ENCODE data around the gene GGT5.

GGT5 gene

DNA sequence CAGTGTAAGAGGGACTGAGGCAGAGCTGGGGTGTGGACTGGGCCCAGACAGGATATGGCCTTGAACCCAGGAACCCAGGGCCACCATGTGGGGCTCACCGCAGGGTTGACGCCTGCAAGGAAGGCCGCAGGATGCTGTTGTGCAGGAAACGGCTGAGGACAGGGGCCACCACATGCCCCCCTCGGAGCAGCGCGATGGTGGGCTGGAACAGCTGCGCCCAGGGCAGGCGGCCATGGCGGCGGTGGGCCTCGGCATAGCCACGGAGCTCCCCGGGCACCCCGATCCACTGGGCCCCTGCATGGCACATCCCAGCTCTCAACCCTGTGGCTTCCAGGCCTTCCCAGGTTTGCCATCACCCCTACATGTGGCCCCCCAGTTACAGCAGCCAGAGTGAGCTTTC lies 12.2 kb downstream of the GGT5 start:
- Mint-ChIP-seq H3K36me3 (ENCODE audit: low read depth) (no peaks in the 10 kb centered on the region), H3K9me3 (peaks cover under 1% of the 10 kb centered on the region), H3K4me1 (peaks cover 9% of the 10 kb centered on the region), H3K27me3 (ENCODE audit: low read depth, poor library complexity) (no peaks in the 10 kb centered on the region), H3K4me3 (no peak overlapping the region), H3K27ac (no peak overlapping the region)
- DNase-seq = no peak
- TF ChIP-seq, protein P1, sequence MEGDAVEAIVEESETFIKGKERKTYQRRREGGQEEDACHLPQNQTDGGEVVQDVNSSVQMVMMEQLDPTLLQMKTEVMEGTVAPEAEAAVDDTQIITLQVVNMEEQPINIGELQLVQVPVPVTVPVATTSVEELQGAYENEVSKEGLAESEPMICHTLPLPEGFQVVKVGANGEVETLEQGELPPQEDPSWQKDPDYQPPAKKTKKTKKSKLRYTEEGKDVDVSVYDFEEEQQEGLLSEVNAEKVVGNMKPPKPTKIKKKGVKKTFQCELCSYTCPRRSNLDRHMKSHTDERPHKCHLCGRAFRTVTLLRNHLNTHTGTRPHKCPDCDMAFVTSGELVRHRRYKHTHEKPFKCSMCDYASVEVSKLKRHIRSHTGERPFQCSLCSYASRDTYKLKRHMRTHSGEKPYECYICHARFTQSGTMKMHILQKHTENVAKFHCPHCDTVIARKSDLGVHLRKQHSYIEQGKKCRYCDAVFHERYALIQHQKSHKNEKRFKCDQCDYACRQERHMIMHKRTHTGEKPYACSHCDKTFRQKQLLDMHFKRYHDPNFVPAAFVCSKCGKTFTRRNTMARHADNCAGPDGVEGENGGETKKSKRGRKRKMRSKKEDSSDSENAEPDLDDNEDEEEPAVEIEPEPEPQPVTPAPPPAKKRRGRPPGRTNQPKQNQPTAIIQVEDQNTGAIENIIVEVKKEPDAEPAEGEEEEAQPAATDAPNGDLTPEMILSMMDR (IDR thresholded peaks at IDR 0.05) = no peak

DNA sequence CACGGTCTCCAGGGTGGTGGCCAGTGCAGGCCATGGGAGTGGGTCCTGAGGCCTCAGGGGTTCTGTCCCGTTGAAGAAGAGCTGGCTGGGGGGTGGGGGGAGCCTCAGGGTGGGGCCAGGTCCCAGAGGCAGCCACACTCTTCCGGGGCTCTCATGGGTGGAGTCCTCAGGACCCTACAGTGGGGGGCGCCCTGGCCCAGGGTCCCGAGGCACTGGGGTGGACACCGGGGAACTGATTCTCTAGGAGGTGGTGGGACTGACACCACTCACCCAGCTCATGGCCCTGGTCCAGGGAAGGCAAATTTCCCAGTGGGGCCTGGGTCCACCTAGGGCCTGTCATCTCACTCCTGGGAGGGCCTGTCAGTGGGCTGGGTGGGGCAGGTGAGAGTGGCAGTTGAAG lies 12.8 kb downstream of the GGT5 start:
- Mint-ChIP-seq H3K27ac (no peak overlapping the region), H3K4me1 (peaks cover 9% of the 10 kb centered on the region), H3K4me3 (no peak overlapping the region), H3K9me3 (peaks cover 6% of the 10 kb centered on the region), H3K27me3 (ENCODE audit: low read depth, poor library complexity) (peaks cover 4% of the 10 kb centered on the region), H3K36me3 (ENCODE audit: low read depth) (no peaks in the 10 kb centered on the region)
- TF ChIP-seq, protein P1 (IDR thresholded peaks at IDR 0.05) = no peak
- DNase-seq = no peak

DNA sequence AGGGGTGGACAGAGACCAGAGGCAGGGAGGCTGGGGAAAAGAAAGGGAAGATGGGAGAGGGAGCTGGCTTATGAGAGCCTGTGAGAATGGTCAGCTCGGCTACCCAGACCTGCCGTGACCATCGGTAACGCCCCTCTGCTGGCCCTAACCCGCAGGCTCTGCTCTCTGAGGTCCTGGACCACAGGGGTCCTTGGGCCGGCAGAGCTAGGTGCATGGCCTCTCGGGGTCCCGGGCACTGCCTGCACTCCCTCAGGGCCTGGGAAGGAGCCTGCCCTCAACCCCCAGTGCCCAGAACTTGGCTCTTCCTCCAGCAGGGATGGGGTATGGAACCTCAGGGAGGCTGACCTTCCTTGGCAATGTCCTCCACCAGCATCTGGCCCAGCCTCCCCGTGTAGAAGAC lies 13.2 kb downstream of the GGT5 start:
- no peak overlapping the region for H3K4me3 Mint-ChIP-seq
- no peaks in the 10 kb centered on the region for H3K36me3 Mint-ChIP-seq (ENCODE audit: low read depth)
- H3K4me1 Mint-ChIP-seq = peaks cover 9% of the 10 kb centered on the region
- peaks cover 5% of the 10 kb centered on the region for H3K27me3 Mint-ChIP-seq (ENCODE audit: low read depth, poor library complexity)
- no peak overlapping the region for H3K27ac Mint-ChIP-seq
- TF ChIP-seq, protein P1 (IDR thresholded peaks at IDR 0.05) = no peak
- no peak for DNase-seq
- peaks cover 8% of the 10 kb centered on the region for H3K9me3 Mint-ChIP-seq

GRCh38 chr22:24230911-24231656 lies 13.8 kb downstream of the GGT5 start:
- peak; percentile 63 for DNase-seq
- Mint-ChIP-seq H3K9me3 (peaks cover 8% of the 10 kb centered on the region), H3K36me3 (ENCODE audit: low read depth) (no peaks in the 10 kb centered on the region), H3K4me1 (peaks cover 9% of the 10 kb centered on the region), H3K27me3 (ENCODE audit: low read depth, poor library complexity) (peaks cover 5% of the 10 kb centered on the region), H3K27ac (no peak overlapping the region), H3K4me3 (no peak overlapping the region)
- TF ChIP-seq, protein P1 (IDR thresholded peaks at IDR 0.05) = peak; percentile 42

DNA sequence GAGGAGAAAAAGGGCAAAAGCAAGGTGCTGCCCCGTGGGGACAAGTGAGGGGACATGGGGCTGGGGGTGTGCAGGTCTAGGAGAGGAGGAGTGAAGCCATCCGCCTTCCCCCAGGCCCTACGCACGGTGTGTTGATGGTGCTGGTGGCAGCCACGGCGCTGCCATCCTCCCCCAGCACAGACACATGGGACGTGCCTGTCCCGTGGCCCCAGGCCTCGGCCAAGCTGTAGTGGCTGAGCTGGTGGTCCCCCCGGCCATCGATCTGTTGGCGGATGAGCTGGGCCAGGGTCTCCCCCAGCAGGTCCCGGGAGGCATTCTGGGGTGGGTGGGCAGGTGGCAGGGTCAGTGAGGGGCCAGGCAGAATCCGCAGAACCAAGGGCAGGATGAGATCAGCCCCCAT lies 18.9 kb downstream of the GGT5 start:
- peaks cover 7% of the 10 kb centered on the region for H3K4me1 Mint-ChIP-seq
- TF ChIP-seq, protein P1 (IDR thresholded peaks at IDR 0.05) = no peak
- peaks cover 16% of the 10 kb centered on the region for H3K9me3 Mint-ChIP-seq
- no peak overlapping the region for H3K27ac Mint-ChIP-seq
- no peak overlapping the region for H3K4me3 Mint-ChIP-seq
- no peaks in the 10 kb centered on the region for H3K36me3 Mint-ChIP-seq (ENCODE audit: low read depth)
- H3K27me3 Mint-ChIP-seq (ENCODE audit: low read depth, poor library complexity) = peaks cover 11% of the 10 kb centered on the region
- no peak for DNase-seq

DNA sequence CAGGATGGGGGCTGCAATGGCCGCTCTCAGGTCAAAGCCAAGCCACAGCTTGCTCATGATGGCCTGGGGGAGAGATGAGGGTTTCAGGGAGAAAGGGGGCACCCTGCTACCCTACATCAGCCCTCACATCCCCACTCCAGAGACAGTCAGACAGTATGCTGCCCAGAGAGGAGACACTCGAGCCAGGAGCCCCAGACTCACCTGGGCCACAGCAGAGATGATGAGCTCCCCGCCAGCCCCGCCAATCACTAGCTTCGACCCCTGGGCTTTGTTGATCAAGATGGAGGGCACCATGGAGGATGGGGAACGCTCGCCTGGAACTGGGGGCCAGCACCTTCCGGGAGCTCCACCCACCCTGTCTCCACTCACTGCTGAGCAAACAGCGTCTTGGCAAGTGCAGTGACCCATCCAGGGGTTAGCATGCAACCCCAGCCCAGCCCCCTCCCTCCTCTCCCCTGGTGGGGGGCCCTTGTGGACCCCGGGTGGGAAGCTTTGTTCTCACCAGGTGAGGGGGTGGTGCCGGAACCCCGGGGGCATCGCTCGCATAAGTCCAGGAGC lies 19.8 kb downstream of the GGT5 start:
- no peak overlapping the region for H3K4me3 Mint-ChIP-seq
- no peaks in the 10 kb centered on the region for H3K4me1 Mint-ChIP-seq
- no peak for DNase-seq
- peaks cover 16% of the 10 kb centered on the region for H3K9me3 Mint-ChIP-seq
- TF ChIP-seq, protein P1 (IDR thresholded peaks at IDR 0.05) = no peak
- no peak overlapping the region for H3K27ac Mint-ChIP-seq
- H3K27me3 Mint-ChIP-seq (ENCODE audit: low read depth, poor library complexity) = peaks cover 11% of the 10 kb centered on the region
- no peaks in the 10 kb centered on the region for H3K36me3 Mint-ChIP-seq (ENCODE audit: low read depth)
